GM19372 (cell line): ENCODE results near the gene TMPRSS4.
"Not testable (repeated sequence)": the region's sequence is repeated elsewhere in the genome, so short reads cannot be mapped to it uniquely, and the experiment has no call there.

Source experiments
- ATAC-seq: cut with Tn5 transposase; IDR thresholded peaks from one replicate; pipeline ENCODE4 v1.9.1; 2021; ENCODE audit warnings: mild to moderate bottlenecking, low read depth, moderate library complexity; ENCODE audit not compliant: unreplicated experiment

TMPRSS4 gene

DNA sequence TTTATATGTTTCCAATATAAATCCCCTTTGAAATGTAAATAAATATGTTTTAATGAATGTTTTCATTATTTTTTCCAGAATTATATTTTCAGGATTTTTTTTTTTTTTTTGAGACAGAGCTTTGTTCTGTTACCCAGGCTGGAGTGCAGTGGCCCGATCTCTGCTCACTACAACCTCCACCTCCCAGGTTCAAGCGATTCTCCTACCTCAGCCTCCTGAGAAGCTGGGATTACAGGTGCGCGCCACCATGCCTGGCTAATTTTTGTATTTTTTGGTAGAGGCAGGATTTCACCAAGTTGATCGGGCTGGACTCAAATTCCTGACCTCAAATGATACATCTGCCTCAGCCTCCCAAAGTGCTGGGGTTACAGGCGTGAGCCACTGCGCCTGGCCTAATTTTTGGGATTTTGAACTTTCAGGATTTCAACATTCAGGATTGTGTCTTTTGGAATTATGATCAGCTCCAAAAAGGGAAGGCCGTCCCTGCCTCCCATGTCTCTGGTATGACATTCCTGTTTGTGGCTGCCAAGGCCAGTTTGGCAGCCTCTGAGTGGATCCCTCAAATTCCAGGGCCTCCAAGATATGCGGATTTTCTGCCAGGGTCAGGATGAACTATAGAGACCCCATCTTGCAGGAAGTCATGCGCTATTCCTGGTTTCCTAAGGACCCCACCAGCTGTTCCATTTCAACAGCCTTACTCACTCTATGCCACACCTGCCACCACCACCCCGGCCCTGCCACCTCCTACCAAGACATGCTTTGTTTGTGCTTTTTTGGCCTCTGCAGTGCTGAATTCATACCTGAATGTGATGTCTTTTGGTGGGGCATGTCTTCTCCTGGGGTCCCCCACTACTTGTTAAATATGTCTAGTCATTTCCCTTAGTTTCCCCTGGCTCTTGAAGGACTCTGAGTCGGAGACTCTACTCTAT is 21.9 kb upstream of the TMPRSS4 start:
- ATAC-seq = no peak

DNA sequence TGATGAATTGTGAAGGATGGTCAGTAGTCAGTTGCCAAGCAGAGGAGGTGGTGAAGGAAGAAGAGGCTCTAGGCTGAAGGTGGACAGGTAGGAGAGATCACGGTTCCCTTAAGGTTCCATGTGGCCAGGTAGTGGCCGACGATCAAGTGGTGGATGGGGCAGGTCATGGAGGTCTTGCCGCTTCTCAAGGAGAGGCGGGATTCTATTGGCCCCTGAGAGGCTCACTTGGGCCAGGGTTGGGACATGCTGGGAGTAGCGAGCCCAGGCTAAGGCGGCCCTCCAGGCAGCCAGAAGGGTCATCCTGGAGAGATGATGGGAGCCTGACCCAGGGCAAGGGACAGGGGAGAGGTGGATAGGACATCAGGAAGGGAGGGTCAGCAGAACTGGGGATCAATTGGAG is 20.9 kb upstream of the TMPRSS4 start:
- ATAC-seq = no peak

DNA sequence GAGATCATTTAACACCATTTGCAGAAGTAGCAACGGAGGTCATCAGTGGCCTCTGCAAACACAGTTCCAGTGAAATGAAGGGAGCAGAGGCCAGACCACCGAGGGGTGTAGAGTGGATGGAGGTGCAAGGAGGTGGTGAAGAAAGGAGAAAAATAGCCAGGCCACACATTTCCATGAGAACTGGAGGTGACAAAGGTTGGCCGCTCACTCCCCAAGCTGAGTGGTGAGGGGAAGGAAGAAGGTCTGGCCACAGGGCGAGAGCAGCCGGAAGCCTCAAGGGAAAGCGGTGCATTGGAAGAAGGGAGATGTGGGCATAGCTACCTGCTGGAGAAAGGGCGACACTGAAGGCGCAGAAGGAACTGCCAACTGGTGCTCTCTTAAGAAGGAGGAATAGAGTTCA is 20.1 kb upstream of the TMPRSS4 start:
- ATAC-seq = no peak

DNA sequence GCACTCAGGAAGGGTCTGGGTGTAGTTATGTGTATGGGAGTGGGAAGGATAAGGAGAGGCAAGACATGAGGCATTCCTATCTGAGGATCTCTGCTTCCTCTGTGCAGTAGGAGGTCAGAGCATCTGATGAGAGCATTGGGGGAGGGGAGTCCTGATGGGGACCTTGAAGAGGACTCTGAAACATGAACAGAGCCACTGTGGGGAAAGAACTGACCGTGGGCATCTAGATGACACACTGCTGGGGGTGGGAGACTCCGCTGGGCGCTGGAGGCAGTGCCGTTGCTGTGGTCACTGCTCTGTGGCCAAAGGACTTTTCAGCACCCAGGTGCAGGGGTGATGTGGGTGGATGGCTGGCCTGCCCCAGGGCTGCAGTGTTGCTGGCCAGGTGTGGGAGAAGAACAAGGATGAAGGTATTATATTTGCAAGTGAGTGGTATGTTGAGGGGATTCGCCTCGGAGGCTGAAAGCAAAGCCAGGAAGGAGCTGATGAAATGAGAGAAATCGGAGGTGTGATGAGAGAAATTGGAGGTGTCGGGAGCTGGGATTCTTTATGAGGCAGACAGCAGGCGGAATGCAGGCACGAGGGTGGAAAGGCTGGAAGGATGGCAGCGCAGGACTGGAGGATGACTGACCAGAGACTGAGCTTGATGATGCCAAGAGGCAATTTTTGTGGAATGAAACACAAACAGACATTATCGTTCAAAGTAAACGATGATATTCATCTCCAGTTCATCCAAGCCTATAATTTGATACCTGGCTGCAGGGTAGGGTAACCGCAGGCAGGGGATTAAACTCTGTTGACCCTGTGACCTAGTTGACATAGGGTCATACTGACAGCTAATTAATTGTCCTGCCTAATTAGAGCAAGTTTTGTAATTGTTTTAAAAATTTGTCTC is 19.4 kb upstream of the TMPRSS4 start:
- ATAC-seq = no peak

DNA sequence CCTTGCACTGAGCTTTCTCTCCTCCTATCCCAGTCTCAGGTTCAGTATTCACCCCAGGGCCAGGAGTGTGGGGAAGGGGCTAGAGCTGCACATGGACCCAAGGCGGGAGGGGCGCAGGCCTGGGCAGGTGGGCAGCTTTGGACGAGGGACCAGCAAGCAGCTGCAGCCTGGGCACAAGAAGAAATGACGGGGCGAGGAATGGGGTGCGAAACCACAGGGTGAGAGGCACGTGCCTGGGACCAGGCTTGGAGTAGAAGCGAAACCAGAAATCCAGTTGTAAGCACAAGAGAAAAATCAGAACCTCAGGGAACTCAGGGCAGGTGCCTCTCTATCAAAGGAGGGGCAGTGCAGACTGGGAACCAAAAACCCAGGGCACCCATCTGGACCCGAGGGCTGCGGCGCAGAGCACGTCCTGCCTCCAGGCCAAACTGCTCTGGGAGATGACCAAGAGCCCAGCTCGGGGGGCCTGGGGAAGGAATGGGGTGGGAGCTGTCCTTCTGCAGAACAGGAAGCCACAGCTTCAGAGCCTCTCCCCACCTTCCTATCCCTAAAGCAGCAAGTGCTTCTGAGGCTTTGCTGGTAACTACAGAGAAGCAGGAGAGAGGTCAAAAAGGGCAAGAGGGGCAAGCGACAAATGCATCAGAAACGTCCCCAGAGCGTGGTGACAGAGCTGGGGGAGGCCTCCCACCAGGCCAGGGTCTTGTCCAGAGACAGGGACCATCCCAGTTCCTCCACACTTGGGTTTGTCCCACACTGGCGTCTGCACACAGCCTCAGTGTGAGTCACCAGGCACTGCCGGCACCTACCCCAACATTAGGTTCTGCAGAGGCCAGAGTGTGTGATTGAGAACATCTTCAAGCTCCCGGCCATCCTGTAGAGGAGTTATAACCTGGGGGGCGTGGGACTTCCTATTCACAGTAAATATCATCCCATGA is 18.3 kb upstream of the TMPRSS4 start:
- ATAC-seq = no peak

DNA sequence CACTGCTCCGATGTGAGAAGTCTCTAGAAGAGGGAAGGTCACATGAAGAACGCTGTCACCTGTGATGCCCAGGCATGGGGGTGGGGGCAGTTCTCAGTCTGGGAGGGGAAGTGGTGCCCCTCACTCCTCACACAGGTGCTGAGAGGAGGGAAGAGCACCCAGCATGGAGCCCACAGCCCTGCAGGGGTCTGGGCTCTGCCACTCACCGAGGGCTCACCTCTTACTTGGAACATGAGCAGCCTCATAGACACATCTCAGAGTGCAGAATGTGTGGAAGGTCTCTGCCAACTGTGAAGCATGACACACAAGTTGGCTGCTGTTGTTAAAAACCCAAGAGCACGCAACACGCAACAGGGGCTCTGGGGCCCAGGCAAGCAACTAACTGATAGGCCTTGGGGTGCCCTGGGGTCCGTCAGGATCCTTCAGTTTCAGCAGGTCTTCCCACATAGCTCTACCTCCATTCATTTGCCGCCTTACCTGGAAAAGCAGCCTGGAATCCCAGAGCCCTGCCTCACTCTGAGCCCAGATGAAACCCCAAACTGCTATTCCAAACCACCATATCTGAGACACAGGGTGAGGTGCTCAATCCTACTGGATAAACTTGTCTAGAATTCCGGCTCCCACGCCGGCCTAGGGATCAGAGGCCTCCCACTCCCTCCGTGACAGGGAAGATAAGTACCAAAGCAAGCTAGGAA is 17.5 kb upstream of the TMPRSS4 start:
- ATAC-seq = no peak

DNA sequence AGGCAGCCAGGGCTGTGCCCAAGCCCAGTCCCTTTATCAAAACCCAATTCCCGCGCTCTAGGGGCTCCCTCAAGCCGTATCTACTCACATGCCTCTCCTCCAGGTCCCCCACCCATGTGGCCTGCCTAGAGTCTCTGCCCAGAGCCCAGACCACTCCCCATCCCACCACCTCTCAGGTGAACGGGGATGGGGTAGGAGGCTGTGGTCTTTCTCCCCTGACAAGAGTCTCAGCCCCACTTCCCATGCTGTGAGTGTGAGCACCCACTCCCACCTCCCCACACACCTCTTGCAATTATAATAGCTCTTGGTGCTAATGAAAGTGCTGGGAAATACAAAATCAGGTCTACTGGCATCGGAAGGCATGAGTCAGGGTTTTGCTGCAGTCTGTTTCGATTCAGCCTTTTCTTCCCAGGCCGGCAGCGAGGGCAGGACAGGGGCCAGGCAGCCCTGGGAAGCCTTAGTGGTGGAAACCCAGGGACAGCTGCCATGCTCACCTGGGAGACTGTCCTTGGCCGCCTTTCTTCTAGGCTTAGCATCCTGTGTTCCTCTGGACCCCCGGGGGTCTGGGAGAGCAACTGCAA is 16.7 kb upstream of the TMPRSS4 start:
- ATAC-seq = no peak

DNA sequence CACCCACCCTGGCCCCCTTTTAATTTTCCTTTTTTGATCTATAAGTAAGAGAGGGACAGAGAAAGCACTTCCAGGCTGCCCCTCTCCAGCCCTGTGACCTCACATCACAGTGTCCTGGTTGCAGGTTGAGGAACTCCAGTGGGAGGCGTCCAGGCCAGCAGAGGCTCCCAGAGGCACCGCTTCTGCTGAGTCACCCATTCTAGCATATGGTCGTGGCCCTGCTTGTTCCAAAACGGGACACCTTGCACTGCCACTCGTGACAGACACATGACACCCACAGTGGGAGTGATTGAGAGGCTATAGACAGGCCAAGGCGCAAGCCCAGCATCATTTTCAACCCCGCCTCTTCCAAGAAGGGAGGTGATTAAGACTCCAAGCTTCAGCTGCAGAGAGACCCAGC is 16.0 kb upstream of the TMPRSS4 start:
- no peak for ATAC-seq

DNA sequence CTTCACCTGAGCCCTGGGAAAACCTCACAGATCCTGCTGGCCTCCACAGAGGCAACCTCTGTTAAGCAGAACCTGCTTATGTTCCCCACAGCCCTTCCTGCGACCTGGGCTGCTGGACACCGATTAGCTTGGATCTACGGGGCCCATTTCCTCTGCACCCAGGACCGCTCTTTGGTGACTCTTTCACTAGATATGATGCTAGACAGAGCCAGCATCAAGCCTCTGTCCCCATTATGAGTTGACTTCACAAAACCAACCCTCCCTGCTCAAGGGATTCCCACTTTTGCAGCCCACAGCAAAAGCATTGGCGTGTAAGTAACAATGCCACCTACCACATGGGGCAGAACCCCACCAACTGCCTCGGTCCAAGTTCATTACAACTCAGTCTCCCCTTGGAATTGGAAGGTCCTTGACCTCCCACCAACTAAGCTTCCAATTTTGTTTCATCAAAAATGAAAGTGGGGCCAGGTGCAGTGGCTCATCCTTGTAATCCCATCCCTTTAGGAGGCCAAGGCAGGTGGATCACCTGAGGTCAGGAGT is 15.2 kb upstream of the TMPRSS4 start:
- ATAC-seq = no peak

DNA sequence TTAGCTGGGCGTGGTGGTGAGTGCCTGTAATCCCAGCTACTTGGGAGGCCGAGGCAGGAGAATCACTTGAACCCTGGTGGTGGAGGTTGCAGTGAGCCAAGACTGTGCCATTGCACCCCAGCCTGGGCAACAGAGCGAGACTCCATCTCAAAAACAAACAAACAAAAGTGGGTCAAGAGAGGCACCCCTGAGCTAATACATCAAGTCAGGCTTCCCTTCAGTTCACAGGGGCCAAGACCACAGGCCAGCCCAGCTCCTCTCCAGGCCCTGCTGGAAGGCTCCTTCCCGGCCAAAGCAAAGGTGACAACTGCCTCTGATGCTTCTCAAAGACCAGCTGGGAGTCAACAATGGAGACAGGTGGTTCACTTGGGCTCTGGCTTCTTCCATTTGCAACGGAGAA is 14.7 kb upstream of the TMPRSS4 start:
- not testable (repeated sequence) for ATAC-seq

DNA sequence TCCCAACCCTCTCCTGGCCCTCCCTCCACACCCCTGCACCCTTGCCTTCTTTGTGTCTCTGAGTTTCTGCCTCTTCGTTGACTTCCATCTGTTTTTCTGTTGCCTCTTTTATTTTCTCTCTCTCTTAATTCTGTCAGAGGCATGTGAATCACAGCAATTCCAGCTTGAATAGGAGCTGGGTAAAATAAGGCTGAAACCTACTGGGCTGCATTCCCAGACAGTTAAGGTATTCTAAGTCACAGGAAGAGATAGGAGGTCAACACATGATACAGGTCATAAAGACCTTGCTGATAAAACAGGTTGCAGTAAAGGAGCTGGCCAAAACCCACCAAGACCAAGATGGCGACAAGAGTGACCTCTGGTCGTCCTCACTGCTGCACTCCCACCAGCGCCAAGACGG is 14.2 kb upstream of the TMPRSS4 start:
- ATAC-seq = not testable (repeated sequence)

DNA sequence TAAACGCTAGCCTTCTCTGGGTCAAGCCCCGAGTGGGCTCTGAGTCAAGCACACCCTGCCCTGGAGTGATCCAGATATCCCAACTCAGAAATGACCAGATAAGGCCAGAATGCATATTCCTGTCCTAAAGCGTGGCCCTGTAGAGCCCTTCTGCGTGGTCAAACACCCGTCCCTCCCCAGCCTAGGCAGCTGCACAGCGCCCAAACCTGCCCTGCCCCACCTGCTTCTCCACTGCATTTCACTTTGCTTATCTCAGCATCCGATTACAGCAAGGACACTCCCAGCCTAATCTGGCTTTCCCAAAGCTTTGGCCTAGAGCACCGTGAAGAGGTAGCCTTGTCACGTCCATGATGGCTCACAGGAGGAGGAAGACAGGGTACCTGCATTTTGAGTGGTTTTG is 11.9 kb upstream of the TMPRSS4 start:
- ATAC-seq = no peak

DNA sequence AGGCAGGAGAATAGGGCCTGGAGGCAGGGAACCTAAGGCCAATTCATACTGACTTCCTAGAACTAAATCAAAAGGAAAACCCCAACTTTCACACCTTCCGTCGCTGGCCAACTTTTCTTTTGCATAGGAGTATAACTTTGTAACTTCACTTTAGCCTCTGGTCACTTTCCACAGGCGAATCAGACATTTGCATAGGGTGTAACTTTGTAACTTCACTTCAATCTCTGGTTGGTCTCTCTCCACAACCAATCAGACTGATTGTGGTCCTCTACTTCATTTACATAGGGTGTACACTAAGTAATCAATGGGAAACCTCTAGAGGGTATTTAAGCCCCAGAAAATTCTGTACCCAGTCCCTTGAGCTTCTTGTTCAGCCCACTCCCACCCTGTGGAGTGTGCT is 11.5 kb upstream of the TMPRSS4 start:
- ATAC-seq = no peak

DNA sequence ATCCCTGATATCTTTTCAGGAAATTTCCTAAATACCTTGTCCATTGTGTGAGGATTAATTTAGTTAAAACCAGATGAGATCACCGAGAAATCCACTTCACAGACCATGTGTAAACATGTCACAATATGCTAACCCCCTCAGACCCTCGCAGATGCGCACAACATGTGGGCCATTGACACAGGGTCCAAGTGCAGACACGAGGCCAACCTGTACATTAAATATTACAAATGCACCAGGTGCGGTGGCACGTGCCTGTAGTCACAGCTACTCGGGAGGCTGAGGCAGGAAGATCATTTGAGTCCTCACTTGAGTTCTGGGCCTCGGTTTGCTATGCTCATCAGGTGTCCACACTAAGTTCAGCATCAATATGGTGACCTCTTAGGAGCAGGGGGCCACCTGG is 9.9 kb upstream of the TMPRSS4 start:
- ATAC-seq = no peak

DNA sequence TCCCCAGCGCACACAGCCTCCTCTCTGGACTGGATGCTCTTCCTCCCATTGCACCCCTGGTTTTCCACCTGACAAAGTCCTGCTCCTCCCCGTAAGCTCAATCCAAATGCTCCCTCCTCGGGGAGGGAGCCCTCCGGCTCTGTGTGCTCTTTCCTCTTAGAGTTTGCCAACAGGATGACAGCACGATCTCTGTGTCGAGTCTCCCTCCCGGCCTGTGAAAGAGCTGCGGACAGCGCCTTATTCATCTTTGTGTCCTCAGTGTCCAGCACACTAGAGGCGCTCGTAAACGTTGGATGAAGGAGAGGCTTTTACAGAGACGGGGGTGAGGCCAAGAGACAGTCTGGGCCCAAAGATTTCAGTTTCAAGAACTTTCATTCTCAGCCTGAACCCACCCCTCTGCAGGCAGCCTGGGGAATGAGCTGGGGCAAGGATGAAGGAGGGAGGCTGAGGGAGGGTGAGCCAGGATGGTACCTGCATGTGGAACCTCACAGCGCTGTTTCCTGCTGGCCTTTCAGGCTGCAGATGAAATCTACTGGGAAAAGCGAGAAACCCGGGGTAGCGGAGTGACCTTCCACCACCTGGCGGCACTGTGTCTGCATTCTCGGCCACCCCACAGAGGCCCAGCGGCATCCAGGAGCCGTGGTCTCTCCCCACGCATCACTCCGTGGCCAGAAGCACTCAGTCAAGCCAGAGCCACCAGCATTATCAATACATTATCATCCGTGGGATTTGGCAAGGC is 8.5 kb upstream of the TMPRSS4 start:
- ATAC-seq = no peak

DNA sequence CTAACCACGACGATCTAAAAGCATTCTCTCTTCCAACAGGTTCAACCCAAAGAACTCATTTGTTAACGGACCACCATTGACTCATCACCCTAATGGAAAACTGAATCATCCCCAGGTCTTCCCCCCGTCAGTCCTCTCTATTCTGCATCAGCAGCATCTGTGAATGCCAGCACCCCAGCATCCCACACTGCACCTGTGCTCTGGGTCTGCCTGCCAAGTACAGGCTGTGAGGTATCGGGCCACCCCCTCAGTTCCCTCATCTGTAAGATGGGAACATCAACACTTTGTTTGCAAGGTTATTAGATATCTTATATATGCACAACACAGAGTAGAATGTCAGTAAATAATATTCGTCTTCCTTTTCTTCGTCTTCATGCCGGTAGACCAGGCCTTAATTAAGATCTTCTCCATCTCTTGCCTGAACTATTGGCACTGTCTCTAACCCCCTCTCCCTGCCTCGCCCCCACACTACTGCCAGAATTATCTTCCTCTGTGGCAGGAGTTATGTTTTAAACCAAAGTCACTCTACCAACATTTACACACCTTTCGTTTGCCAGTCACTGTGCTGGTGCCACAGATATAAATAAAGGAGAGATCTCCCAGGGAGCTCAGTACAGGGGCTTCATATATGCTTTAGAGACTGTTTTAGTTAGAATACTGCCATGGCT is 7.8 kb upstream of the TMPRSS4 start:
- no peak for ATAC-seq

DNA sequence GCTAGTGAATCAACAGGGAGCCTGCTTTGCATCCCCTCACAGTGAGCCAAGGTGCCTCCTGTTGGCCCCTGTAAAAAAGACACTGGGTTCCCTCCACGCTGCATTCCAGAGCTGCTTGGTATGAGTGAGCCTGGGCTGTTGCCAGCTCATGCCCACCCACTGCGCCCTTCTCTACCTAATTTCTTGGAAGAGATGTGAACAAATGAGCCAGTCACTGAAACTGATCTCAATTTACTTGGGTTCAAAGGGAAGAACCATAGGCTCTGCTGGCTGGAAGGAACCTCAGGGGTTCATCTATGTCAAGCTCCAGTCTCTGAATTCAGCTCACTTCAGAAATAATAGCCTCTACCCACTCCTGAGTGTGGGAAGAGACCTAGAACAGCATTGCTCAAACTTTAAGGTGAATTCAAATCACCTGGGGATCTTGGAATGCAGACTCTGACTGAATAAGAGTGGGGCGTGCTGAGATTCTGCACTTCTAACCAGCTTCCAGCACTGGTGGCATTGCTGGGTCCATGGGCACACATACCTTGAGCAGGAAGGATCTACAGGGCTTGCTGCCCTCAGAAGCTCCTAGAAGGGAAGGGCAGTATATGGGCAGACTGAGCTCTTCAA is 5.4 kb upstream of the TMPRSS4 start:
- ATAC-seq = no peak

DNA sequence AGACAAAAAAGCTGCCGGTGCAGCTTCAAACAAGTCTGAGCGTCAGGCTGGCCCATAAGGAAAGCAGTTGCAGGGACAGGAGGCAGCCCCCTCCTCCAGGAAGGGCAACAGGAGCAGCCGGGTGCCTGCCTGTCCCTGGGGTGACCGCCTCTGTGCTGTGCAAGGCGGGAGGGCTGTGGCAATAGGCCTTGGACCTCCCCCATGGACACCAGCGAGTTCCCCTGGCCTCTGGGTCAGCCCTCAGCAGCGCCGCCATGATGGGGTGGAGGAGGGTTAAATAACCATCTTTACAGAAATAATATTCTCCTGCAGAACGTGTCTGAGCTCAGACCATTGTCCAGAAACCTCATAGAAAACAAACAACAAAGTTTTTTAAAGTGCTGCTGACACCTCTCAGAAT is 3.3 kb upstream of the TMPRSS4 start:
- no peak for ATAC-seq
